Endodermal cell (in vitro differentiated cells): ENCODE data around the gene TST. TPM values are rescaled to one million over a fixed set of nuclear protein-coding genes. Genes with fewer than 3 reads are reported as not detected.
A peak's percentile ranks its signal among the peaks of the same experiment; 100 is the strongest.

Experiments
- DNase-seq: peaks from one replicate; pipeline ENCODE4 v3.0.0-alpha.2; 2017
- H3K27ac ChIP-seq: 2 replicates; pipeline ENCODE4 v1.5.1; 2013; ENCODE audit warnings: mild to moderate bottlenecking, low read depth, low read length, moderate library complexity
- H3K27me3 ChIP-seq: 2 replicates; pipeline ENCODE4 v1.6.1; 2013; ENCODE audit warnings: mild to moderate bottlenecking, low read length, moderate library complexity; ENCODE audit not compliant: insufficient read depth, control insufficient read depth, poor library complexity, severe bottlenecking
- H3K36me3 ChIP-seq: 2 replicates; pipeline ENCODE4 v1.7.0; 2013; ENCODE audit warnings: mild to moderate bottlenecking, low read length, moderate library complexity; ENCODE audit not compliant: control insufficient read depth, insufficient read depth
- H3K4me1 ChIP-seq: one replicate; pipeline ENCODE4 v1.7.0; 2013; ENCODE audit warnings: low read length; ENCODE audit not compliant: control insufficient read depth, insufficient read depth
- H3K4me3 ChIP-seq: 2 replicates; pipeline ENCODE4 v1.5.1; 2013; ENCODE audit warnings: mild to moderate bottlenecking, low read length, moderate library complexity
- H3K9ac ChIP-seq: 2 replicates; pipeline ENCODE4 v1.6.1; 2013; ENCODE audit warnings: mild to moderate bottlenecking, low read length, moderate library complexity; ENCODE audit not compliant: poor library complexity, severe bottlenecking; ENCODE audit errors: extremely low read depth
- H3K9me3 ChIP-seq: 2 replicates; pipeline ENCODE4 v1.6.1; 2013; ENCODE audit warnings: mild to moderate bottlenecking, low read length, moderate library complexity; ENCODE audit not compliant: control insufficient read depth
- H3K27ac Mint-ChIP-seq: 2 replicates; pipeline ENCODE4 v1.8.0; 2020; ENCODE audit warnings: mixed read lengths
- H3K27me3 Mint-ChIP-seq: 2 replicates; pipeline ENCODE4 v1.8.0; 2021; ENCODE audit warnings: mild to moderate bottlenecking, mixed read lengths; ENCODE audit not compliant: insufficient read depth
- H3K36me3 Mint-ChIP-seq: 2 replicates; pipeline ENCODE4 v1.8.0; 2020; ENCODE audit warnings: low read depth, mixed read lengths
- H3K4me1 Mint-ChIP-seq: 2 replicates; pipeline ENCODE4 v1.8.0; 2020; ENCODE audit warnings: mixed read lengths
- H3K4me3 Mint-ChIP-seq: 2 replicates; pipeline ENCODE4 v1.8.0; 2020; ENCODE audit warnings: mild to moderate bottlenecking, moderate library complexity, mixed read lengths
- H3K9me3 Mint-ChIP-seq: 2 replicates; pipeline ENCODE4 v1.8.0; 2020; ENCODE audit warnings: mild to moderate bottlenecking, mixed read lengths
- WGBS, 2 experiments: methylation state at CpG; one replicate each; pipeline versions ENCODE4 v1.1.5 to v1.1.7; 2013; ENCODE audit warnings: missing lambda C conversion rate in 2 of 2, mixed read lengths in 1 of 2; ENCODE audit not compliant: insufficient coverage in 1 of 2, insufficient read length in 1 of 2; 5-methylcytosine and 5-hydroxymethylcytosine counted together
- total RNA-seq, 2 donors: library from RNA; stranded (reverse); fragmentation: NEBNext Ultra II Directional in 1 of 2; extraction: Animal tissue kit (Norgen Biotek cat#: 25700) in 1 of 2; gene quantifications; 2 replicates in 1 of 2; 3 replicates in 1 of 2; pipeline ENCODE4 v1.2.1, GENCODE V29; 2021
- TF ChIP-seq, protein P1 (sequence below): fragments of 200-600 bp; sonication (generic); conservative IDR thresholded peaks from 2 replicates; pipeline ENCODE4 v1.5.0; 2021; ENCODE audit warnings: antibody characterized with exemption, mild to moderate bottlenecking

TST gene
- total RNA-seq, 2 donors from 2014 or later = 38.2 to 48.3 TPM

GRCh38 chr22:37048133-37048532 is 28.9 kb upstream of the TST start:
- Mint-ChIP-seq H3K9me3 (no peaks in the 10 kb centered on the region), H3K36me3 (no peaks in the 10 kb centered on the region), H3K27me3 (peaks cover 13% of the 10 kb centered on the region), H3K4me1 (peaks cover 3% of the 10 kb centered on the region), H3K27ac (no peak overlapping the region), H3K4me3 (no peak overlapping the region)
- Histone ChIP-seq H3K9me3 (no peaks in the 10 kb centered on the region), H3K36me3 (no peaks in the 10 kb centered on the region), H3K27me3 (no peaks in the 10 kb centered on the region), H3K4me1 (no peaks in the 10 kb centered on the region), H3K9ac (no peak overlapping the region), H3K4me3 (no peak overlapping the region), H3K27ac (no peak overlapping the region)
- TF ChIP-seq, protein P1, sequence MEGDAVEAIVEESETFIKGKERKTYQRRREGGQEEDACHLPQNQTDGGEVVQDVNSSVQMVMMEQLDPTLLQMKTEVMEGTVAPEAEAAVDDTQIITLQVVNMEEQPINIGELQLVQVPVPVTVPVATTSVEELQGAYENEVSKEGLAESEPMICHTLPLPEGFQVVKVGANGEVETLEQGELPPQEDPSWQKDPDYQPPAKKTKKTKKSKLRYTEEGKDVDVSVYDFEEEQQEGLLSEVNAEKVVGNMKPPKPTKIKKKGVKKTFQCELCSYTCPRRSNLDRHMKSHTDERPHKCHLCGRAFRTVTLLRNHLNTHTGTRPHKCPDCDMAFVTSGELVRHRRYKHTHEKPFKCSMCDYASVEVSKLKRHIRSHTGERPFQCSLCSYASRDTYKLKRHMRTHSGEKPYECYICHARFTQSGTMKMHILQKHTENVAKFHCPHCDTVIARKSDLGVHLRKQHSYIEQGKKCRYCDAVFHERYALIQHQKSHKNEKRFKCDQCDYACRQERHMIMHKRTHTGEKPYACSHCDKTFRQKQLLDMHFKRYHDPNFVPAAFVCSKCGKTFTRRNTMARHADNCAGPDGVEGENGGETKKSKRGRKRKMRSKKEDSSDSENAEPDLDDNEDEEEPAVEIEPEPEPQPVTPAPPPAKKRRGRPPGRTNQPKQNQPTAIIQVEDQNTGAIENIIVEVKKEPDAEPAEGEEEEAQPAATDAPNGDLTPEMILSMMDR = no peak
- WGBS, 2 experiments = 93 to 100% methylated on average over 3 to 6 of the region's 6 CpGs
- peak; percentile 49 for DNase-seq

GRCh38 chr22:37047006-37047405 is 27.8 kb upstream of the TST start:
- Histone ChIP-seq H3K36me3 (no peaks in the 10 kb centered on the region), H3K4me1 (no peaks in the 10 kb centered on the region), H3K27me3 (no peaks in the 10 kb centered on the region), H3K27ac (no peak overlapping the region), H3K9ac (no peak overlapping the region), H3K9me3 (no peaks in the 10 kb centered on the region), H3K4me3 (no peak overlapping the region)
- no peak overlapping the region for H3K27ac Mint-ChIP-seq
- H3K36me3 Mint-ChIP-seq = no peaks in the 10 kb centered on the region
- peaks cover 11% of the 10 kb centered on the region for H3K27me3 Mint-ChIP-seq
- no peak overlapping the region for H3K4me3 Mint-ChIP-seq
- TF ChIP-seq, protein P1 = no peak
- WGBS, 2 experiments = 86 to 92% methylated on average over 5 to 7 of the region's 7 CpGs
- DNase-seq = no peak
- H3K4me1 Mint-ChIP-seq = no peaks in the 10 kb centered on the region
- H3K9me3 Mint-ChIP-seq = no peaks in the 10 kb centered on the region

- Histone ChIP-seq H3K9ac (no peak overlapping the region), H3K4me3 (no peak overlapping the region), H3K9me3 (no peaks in the 10 kb centered on the region), H3K27me3 (no peaks in the 10 kb centered on the region), H3K36me3 (no peaks in the 10 kb centered on the region), H3K27ac (no peak overlapping the region), H3K4me1 (no peaks in the 10 kb centered on the region)
- Mint-ChIP-seq H3K36me3 (no peaks in the 10 kb centered on the region), H3K4me3 (no peak overlapping the region), H3K27me3 (peaks cover 11% of the 10 kb centered on the region), H3K9me3 (no peaks in the 10 kb centered on the region), H3K27ac (no peak overlapping the region), H3K4me1 (no peaks in the 10 kb centered on the region)
- no peak for DNase-seq
- WGBS, 2 experiments = 93 to 95% methylated on average over 5 to 6 of the region's 6 CpGs
- TF ChIP-seq, protein P1 = no peak
These were observed 27.3 kb upstream of the TST start for GRCh38 chr22:37046589-37046988.
